ENCODE data around the gene H6PD. TPM values are rescaled to one million over a fixed set of nuclear protein-coding genes. Genes with fewer than 3 reads are reported as not detected.

The H6PD gene
- total and polyA plus RNA-seq, 9 of the 15 experiments (the other 6 are each of a cell fraction or from before 2014, with no cell fraction given) = 0.04 to 2.5 (median 0.95) TPM

DNA sequence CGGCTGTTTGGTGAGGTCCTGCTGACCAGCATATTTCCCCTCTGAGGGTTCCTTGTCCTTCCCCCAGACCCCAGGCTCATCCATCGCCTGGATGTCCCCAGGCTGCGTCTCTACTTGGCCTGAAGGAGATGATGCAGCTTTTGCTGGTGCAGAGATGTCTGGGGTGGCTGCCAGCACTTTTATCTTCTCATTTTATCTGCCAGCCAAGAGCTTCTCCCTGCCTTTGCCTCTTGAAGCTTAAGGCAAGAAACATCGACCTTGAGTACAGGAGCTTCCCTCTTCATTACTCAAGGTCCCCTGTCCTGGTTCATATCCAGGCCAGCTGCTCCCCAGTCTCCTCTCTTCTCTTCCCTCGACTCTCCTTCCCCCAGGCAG lies 9.2 kb upstream of the H6PD start:
- no peak for ATAC-seq
- no peaks in the 10 kb centered on the region for H3K4me1 ChIP-seq (replicated peaks in 1 of 2; ENCODE audit: control insufficient read depth in 2 of 2, insufficient read depth in 2 of 2, low read length in 2 of 2)
- no peak overlapping the region for H3K27ac ChIP-seq (ENCODE audit: extremely low read depth, low read depth, low read length)
- intact Hi-C loops (cut with micrococcal nuclease) = no loop called here
- no peaks in the 10 kb centered on the region for H3K9me3 ChIP-seq (replicated peaks; ENCODE audit: control insufficient read depth, insufficient read depth, low read depth, low read length)
- no peaks in the 10 kb centered on the region for H4K20me1 ChIP-seq (replicated peaks; ENCODE audit: control insufficient read depth, insufficient read depth, low read length)
- H3K27me3 ChIP-seq (ENCODE audit: control insufficient read depth in 2 of 2, insufficient read depth in 2 of 2, low read length in 2 of 2) = peaks cover 13 to 59% of the 10 kb centered on the region in 2 experiments
- no peaks in the 10 kb centered on the region for H3K79me2 ChIP-seq (ENCODE audit: control insufficient read depth, insufficient read depth, low read length)
- no peaks in the 10 kb centered on the region for H3K9me1 ChIP-seq (ENCODE audit: control insufficient read depth, insufficient read depth, low read length)
- H3K9ac ChIP-seq (ENCODE audit: insufficient read depth in 1 of 2, low read depth in 2 of 2, low read length in 2 of 2) = peak overlapping the region in 1 of 2 experiments; percentile 58; a peak in 1 of 4 replicates
- ChIA-PET POLR2A (interaction anchor here (0.7 kb wide), 1 partner anchor 104 kb away, joined by 3 read pairs; no protein-coding TSS in a partner anchor), CTCF (ENCODE audit: low intra/inter-chr PET ratio) (no interaction called here)
- H3K36me3 ChIP-seq (ENCODE audit: control insufficient read depth, insufficient read depth, low read length) = no peaks in the 10 kb centered on the region
- H3K4me3 ChIP-seq = no peak overlapping the region
- H3K4me2 ChIP-seq (ENCODE audit: insufficient read depth, low read length) = no peak overlapping the region
- no TSS peak for BruUV-seq (replicated peaks)
- H2AFZ ChIP-seq (ENCODE audit: low read depth, low read length) = no peak overlapping the region
- in situ Hi-C loops (cut with MboI) = no loop called here
- 0% methylated on average over 5 of the region's 5 CpGs for WGBS (ENCODE audit: insufficient coverage, low coverage, missing lambda C conversion rate)
- DNase-seq (ENCODE audit: extremely low read depth in 1 of 4, low spot score in 3 of 4) = no peak
- no peak for FAIRE-seq
- no peak for TF ChIP-seq NFRKB (IDR thresholded peaks at IDR 0.05; ENCODE audit: low read depth)
- TF ChIP-seq ELK3 (CRISPR knock-in tag; IDR thresholded peaks at IDR 0.05) = no peak
- no peak for TF ChIP-seq CEBPB (tag; IDR thresholded peaks at IDR 0.05)
- no peak for TF ChIP-seq ZNF239 (CRISPR knock-in tag; IDR thresholded peaks at IDR 0.05)
- TF ChIP-seq GATAD2A (IDR thresholded peaks at IDR 0.05) = no peak
- TF ChIP-seq ATF7 (IDR thresholded peaks at IDR 0.05) = no peak
- TF ChIP-seq RB1 (IDR thresholded peaks at IDR 0.05; ENCODE audit: low read depth) = no peak
- no peak for TF ChIP-seq ETS1 (conservative IDR thresholded peaks at IDR 0.05; ENCODE audit: control insufficient read depth, low read depth, low read length)
- TF ChIP-seq, protein P1, sequence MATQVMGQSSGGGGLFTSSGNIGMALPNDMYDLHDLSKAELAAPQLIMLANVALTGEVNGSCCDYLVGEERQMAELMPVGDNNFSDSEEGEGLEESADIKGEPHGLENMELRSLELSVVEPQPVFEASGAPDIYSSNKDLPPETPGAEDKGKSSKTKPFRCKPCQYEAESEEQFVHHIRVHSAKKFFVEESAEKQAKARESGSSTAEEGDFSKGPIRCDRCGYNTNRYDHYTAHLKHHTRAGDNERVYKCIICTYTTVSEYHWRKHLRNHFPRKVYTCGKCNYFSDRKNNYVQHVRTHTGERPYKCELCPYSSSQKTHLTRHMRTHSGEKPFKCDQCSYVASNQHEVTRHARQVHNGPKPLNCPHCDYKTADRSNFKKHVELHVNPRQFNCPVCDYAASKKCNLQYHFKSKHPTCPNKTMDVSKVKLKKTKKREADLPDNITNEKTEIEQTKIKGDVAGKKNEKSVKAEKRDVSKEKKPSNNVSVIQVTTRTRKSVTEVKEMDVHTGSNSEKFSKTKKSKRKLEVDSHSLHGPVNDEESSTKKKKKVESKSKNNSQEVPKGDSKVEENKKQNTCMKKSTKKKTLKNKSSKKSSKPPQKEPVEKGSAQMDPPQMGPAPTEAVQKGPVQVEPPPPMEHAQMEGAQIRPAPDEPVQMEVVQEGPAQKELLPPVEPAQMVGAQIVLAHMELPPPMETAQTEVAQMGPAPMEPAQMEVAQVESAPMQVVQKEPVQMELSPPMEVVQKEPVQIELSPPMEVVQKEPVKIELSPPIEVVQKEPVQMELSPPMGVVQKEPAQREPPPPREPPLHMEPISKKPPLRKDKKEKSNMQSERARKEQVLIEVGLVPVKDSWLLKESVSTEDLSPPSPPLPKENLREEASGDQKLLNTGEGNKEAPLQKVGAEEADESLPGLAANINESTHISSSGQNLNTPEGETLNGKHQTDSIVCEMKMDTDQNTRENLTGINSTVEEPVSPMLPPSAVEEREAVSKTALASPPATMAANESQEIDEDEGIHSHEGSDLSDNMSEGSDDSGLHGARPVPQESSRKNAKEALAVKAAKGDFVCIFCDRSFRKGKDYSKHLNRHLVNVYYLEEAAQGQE (IDR thresholded peaks at IDR 0.05; ENCODE audit: borderline replicate concordance) = no peak
- TF ChIP-seq, protein P1 (CRISPR knock-in tag; IDR thresholded peaks at IDR 0.05; ENCODE audit: low read depth) = no peak
- no peak for TF ChIP-seq KDM5B (IDR thresholded peaks at IDR 0.05; ENCODE audit: insufficient replicate concordance, low read depth, low read length)
- TF ChIP-seq, protein P2, sequence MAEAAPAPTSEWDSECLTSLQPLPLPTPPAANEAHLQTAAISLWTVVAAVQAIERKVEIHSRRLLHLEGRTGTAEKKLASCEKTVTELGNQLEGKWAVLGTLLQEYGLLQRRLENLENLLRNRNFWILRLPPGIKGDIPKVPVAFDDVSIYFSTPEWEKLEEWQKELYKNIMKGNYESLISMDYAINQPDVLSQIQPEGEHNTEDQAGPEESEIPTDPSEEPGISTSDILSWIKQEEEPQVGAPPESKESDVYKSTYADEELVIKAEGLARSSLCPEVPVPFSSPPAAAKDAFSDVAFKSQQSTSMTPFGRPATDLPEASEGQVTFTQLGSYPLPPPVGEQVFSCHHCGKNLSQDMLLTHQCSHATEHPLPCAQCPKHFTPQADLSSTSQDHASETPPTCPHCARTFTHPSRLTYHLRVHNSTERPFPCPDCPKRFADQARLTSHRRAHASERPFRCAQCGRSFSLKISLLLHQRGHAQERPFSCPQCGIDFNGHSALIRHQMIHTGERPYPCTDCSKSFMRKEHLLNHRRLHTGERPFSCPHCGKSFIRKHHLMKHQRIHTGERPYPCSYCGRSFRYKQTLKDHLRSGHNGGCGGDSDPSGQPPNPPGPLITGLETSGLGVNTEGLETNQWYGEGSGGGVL (CRISPR knock-in tag; IDR thresholded peaks at IDR 0.05) = no peak
